GM10847 (cell line): ENCODE measurements around the gene RNF144B.

Experiments
- POLR2A ChIP-seq: IDR thresholded peaks from 2 replicates; pipeline ENCODE4 v1.6.1; 2011; ENCODE audit not compliant: insufficient read length; ENCODE audit errors: extremely low read depth

Gene RNF144B

DNA sequence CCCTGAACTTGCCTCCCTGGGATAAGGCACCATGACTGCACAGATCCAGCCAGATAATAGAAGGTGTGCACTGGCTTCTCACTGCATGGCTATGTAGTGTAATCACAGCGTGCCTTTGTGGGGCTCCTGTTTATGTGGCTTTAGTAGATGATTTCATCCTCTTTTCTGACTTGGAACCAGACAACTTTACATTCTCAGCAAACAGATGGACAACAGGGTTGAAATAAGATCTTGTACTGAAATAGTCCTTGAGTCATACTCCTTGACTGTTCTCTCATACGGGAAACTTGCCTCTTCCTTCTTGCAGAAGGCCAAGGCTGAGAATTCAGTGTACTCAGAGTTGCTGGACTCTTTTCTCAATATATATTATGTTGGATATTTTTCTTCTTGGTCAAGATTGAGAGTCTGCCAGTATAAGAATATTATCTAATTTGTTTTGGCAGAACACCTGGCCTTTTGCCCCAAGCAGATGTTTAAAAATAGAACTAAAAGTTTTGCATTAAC lies 25.0 kb upstream of the RNF144B start:
- TF ChIP-seq POLR2A: no peak

DNA sequence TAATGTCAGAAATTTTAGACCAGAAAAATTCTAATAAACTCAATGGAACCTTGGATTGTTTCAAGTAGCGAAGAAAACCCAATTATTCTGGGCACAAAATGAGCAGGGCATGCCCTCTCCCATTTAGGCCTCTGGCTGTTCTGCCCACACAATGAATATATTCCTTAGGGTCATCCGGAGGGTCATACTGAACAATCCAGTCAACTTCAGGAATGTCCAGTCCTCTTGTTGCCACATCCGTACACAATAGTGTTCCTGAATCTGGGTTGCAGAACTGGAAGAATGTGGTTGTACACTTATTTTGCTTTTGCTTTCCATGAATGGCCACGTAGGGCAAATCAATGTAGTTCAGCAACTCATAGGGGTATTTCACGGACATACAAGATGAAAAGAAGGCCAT lies 23.4 kb upstream of the RNF144B start:
- no peak for TF ChIP-seq POLR2A

DNA sequence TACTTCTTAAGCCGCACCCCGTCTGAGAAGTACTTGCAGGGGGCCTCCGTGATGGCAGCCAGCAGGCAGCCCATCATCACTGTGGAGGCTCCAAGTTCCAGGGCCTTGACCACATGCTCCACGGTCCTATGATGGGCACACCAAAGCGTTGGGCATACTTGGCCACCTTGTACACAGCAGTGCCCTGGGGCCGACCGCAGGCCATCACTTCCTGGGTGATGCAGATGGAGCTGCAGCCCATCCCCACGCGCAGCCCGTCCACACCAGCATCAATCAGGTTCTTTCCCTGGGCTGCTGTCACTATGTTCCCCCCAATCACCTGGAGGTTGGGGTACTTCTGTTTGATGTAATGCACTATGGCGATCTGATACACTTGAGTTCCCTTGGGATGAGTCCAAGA lies 19.8 kb upstream of the RNF144B start:
- no peak for TF ChIP-seq POLR2A

DNA sequence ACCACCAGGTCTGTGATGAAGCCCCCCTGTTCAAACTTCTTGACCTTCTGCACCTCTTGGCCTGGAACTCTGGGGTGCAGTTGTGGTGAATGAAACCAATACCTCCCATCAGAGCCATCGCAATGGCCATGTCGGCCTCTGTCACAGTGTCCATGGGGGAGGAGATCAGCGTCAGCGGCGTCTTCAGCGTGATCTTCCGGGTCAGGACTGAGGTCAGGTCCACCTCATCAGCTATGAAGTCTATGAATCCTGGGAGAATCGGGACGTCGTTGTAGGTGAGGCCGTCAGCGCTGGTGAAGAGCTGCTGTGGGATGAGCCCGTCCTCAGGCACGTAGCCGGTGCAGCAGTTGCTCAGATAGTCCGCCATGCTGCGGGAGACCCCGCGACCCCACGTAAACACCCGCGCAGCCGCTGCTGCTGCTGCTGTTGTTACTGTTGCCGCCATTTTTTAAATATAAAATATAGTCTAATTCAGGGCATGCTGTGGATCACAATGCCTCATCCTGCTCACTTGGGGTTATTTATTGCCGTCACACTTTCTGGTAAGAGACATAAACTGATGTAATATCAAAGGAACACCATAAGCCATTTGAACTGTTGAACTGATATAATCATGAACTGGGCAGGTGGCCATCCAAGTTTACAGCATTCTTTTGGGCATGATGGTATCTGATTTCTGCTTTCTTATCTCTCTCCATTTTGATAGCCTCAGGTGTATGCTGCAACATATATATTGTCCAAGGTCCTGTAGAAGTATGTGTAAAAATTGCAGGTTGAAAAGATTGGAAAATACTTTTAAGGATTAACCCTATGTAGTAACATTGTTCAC lies 18.7 kb upstream of the RNF144B start:
- TF ChIP-seq POLR2A: no peak

DNA sequence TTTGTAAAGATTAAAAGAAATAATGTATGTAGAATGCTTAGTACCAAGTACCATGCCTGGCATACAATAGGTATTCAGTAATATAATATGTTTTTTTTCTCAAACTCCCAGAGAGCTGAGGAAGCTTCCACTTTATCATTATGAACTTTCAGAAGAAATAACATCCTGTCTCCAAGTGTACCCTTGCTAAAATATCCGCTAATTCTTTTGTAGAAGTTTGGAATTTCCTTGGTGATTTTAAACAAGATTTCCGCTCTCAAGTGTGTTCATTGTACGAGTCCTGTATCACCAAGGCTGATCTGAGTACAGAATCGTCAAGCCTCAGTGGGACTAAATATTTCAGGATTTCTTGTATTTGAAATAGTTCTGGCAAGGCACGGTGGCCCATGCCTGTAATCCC lies 16.1 kb upstream of the RNF144B start:
- no peak for TF ChIP-seq POLR2A

DNA sequence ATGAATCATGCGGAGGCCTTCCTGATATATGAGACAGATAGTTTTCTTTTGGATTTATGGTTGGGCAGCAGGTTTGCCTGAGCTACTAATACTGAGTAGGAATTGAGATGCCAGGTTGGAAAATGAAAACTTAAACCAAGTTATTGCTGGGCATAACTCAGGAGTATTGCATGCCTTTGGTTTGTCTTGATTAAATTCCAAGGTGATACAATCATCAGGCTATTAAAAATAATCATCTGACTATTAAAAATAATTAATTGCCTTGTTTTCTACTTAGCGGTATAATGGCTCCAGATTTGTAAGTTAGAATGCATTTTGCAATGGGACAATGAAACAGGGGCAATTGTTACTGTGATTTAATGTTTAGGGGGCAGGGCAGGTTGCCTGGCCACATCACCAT lies 15.5 kb upstream of the RNF144B start:
- TF ChIP-seq POLR2A: no peak

DNA sequence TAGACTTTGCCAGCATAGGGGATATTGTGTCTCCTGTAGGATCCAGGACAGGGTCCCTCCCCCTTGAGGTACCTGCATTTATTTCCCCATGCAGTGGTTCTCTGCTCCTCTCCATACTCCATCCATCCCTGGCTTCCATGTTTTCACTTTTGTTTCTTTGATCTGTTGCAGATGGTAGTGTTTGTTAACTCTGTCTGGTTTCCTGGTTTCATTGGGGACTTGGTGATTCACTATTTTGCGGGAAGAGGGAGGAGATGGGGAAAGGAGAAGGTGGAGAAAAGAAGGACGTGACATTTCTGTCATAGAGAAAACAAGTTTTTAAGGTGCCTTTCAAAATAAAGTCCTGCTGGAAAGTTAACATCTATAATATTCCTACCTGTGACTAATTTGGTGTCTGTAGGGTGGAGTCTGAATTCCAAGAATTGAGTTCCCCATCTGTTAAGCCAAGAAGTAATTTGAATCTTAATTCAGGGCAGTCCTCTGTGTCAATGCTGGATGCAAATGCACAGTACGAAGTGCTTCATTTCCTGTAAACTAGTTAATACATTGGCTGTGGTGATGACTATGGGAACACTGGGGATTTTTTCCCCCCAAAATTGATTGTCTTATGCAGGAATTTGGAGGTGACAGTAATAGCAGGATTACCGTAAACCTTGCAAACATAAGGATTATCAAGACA lies 6.9 kb upstream of the RNF144B start:
- TF ChIP-seq POLR2A: no peak

DNA sequence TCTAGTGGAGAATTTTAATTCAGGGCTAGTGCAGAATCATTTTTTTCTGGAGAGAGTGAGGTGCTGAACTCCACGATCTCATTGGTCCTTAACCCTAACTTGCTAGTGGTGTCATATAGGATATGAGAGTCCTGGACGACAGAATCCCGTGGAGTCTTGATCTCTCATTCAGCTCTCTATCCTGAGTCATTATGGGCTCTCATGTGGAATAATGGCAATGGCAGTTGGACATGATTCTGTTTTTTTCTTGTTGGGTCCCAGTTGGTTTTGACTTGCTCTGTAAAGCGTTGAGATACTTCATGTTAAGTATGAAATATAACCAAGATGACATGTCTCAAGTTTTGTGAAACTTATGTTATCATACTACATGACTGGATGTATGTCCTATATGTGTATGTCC lies 6.3 kb upstream of the RNF144B start:
- no peak for TF ChIP-seq POLR2A

DNA sequence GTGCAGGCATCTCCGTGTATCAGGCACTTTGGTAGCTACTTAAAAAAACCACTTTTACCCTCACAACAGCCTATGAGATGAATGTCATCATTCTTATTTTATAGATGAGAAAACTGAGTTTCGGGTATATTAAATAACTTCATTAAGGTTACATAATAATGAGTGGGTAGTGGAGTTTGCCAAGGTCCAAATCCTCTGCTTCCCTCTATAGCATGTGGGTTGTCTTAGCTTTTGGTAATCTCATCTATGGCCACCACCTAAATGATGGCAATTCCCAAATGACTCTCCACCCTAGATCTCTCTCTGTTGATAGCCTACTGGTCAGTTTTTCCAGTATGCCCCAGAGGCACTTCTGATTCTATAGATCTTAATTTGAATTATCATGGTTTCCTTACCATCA lies 3.7 kb upstream of the RNF144B start:
- TF ChIP-seq POLR2A: no peak

DNA sequence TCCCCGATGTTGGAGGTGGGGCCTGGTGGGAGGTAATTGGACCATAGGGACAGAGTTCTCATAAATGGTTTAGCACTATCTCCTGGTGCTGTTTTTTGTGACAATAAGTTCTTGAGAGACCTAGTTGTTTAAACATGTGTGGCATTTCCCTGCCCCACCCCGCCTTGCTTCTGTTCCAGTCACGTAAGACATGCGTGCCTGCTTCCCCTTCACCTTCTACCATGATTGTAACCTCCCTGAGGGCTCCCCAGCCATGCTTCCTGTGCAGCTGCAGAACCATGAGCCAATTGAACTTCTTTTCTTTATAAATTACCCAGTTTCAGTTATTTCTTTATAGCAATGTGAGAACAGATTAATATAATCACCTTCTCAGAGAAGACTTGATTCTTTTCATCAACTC lies 2.5 kb upstream of the RNF144B start:
- TF ChIP-seq POLR2A: no peak

DNA sequence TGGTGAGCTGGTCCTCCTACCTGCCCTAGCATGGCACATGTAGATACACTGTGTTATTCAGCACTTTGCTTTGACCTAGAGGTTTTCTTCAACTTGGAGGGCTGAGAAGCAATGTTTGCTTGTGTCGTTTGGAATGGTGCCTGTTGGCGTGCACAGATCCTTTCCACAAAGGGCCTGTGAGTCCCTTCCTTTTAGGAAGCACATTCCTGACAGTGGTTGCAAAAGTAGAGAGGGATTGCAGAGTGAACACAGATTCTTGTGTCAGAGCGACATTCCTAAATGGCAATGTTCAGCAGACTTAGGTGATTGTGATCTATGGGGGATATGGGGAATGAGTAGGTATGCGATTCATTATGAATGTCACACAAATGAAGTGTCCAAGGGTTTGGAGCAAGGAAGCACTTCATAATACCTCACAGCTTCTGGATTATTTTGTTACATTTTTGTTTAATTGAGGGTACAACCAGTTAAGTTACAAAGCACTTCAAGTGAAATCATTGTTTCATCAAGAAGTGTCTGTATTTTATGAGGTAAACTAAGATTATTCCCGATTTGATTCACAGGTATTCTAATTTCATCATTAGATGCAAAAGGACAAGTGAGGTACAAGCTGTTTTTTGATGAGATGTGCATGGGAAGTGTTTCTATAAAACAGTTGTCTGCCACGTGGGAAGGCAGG lies 713 bp upstream of the RNF144B start:
- TF ChIP-seq POLR2A: no peak

DNA sequence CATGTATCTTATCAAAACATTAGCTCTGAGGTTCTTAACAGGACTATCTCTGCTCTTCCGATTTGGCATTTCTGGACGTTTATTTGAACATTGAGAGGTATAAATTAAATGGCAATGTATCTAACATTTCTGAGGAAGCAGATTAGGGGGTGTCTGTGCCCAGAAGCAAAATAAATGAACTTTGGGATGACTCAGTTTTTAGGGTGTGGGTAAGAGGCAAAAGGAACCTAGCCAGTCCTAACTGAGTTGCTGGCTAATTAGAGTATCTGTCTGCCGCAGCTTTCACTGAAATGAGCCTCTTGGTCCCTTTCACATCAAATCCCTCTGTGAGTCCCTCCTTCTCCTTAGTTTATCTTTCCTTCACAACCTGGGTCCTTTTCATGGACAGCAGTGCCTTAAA lies 1.1 kb downstream of the RNF144B start:
- TF ChIP-seq POLR2A: no peak

DNA sequence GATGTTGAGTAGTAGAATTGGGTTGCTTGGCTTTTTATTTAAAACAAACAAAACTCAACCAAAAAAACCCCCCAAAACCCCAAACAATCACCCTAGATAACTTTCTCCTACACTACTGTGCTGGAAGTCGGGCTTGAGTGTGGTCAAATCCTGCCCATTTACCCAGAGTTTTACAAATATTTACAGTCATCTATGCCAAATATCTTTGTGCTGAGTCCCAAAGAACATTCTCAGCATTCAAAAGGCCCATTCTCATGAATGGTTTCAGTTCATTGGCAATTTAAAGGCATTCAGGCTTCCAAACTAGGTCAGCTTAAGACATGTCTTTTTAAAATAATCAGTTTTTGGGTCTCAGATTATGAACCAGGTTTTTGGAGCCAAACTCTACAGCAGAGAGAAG lies 1.8 kb downstream of the RNF144B start:
- no peak for TF ChIP-seq POLR2A

DNA sequence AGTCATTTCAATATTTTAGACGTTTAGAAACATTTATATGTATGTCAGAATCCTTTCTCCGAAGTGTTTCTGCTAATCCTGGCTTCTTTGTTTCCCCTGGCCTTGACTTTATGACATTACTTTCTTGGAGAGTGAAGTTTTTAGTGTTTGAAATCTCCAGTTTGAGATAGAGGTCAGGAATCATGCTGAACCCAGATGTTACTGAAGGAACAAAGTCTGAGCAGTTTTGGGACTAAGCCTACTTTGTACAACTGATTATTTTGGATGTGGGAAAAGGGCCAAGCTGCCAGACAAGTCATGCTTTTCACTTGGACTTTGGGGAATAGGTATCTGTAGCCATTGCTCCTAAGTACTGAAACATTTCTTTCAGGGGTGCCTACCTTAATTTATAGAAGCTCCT lies 2.3 kb downstream of the RNF144B start:
- no peak for TF ChIP-seq POLR2A

DNA sequence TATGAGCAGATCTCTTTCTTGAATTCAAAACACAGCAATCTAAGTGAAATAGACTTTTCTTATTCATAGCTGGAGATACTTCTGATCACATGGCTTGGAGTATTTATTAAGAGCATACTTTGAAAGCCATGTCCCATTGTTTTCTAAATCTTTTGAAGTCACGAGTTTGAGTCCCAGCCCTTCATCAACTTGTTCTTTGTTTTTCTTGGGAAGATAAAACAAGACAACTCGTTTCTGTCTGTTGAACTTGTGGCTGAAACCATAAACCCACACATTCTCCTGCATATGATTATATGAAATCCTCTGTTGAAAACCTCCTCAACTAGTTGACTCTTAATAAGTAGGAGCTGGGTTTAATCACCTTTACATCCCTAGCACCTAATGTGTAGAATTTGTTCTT lies 3.3 kb downstream of the RNF144B start:
- TF ChIP-seq POLR2A: no peak

DNA sequence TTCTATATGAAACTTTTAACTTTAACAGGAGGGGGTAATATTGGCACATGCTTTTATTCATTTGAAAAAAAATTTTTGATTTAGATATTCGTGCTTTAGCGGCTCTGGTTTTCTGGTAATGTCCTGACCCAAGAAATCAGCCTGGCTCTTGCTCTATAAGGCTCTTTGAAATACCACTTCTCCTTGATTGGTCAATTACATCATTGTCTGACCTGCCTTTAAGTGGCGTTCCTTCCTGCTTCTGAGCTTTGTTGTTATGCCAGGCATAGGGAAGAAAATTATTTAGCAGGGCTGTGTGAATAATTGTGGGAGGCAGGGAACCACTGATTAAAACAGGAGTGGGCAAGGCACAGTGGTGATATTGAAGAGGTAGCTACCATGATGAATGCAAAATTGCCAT lies 3.9 kb downstream of the RNF144B start:
- TF ChIP-seq POLR2A: no peak
